H1 (cell line): Measurements from ENCODE around the gene CNOT6L. TPM values are rescaled to one million over a fixed set of nuclear protein-coding genes. Genes with fewer than 3 reads are reported as not detected.

Experiments used
- BACH1 ChIP-seq: IDR thresholded peaks from 2 replicates; pipeline ENCODE4 v1.6.1; 2012; ENCODE audit warnings: low read length, improper control_type of control experiment
- CEBPB ChIP-seq: IDR thresholded peaks from 2 replicates; pipeline ENCODE4 v1.6.1; 2012; ENCODE audit warnings: low read depth, low read length
- POLR2A ChIP-seq, 2 experiments: IDR thresholded peaks; 1 replicate in 1 of 2; 2 replicates in 1 of 2; pipeline ENCODE4 v1.6.1; 2011; ENCODE audit warnings: low read depth in 2 of 2, low read length in 2 of 2, mild to moderate bottlenecking in 2 of 2; ENCODE audit errors: control extremely low read depth in 1 of 2
- polyA plus RNA-seq, 7 experiments: library from polyadenylated mRNA; depleted of rRNA in 3 of 7; stranded (reverse) in 5 of 7; unstranded in 2 of 7; fragments of >200 nt in 5 of 7; fragments of 200-250 nt in 2 of 7; gene quantifications; 1 replicate in 5 of 7; 2 replicates in 1 of 7; 4 replicates in 1 of 7; pipeline versions ENCODE4 v1.2.1 to v1.2.3, GENCODE V29; 2011 to 2013; ENCODE audit warnings: missing spikeins in 2 of 7, mixed read lengths in 2 of 7
- total RNA-seq: library from RNA; stranded (reverse); fragmentation: NEBNext Ultra II Directional; extraction: Animal tissue kit (Norgen Biotek cat#: 25700); gene quantifications from 2 replicates; pipeline ENCODE4 v1.2.1, GENCODE V29; 2021

Gene CNOT6L
- total and polyA plus RNA-seq, 2 of the 8 experiments (the other 6 are each of a cell fraction or from before 2014, with no cell fraction given): 2.0 to 22.4 TPM

- TF ChIP-seq CEBPB (no peak), BACH1 (no peak), POLR2A (IDR thresholded peaks at IDR 0.05; ENCODE audit: control extremely low read depth in 1 of 2, low read depth in 2 of 2, low read length in 2 of 2) (no peak)
These were observed 21.9 kb downstream of the CNOT6L start (continued) for GRCh38 chr4:77797239-77797638.
